Fibroblast of pulmonary artery (primary cell): ENCODE data around the gene DNAI4.
A peak's percentile ranks its signal among the peaks of the same experiment; 100 is the strongest.

Experiments used
- DNase-seq: peaks from one replicate; pipeline ENCODE4 v3.0.0-alpha.2; 2010; ENCODE audit warnings: low read depth
- H3K4me3 ChIP-seq: replicated peaks from 2 replicates; pipeline ENCODE4 v1.5.1; 2011; ENCODE audit warnings: low read depth, mild to moderate bottlenecking, control low read depth, low read length, moderate library complexity
- TF ChIP-seq, protein P1 (sequence below): IDR thresholded peaks from 2 replicates; pipeline ENCODE4 v1.5.1; 2011; ENCODE audit warnings: mild to moderate bottlenecking, control low read depth, low read length, inconsistent platforms; ENCODE audit errors: missing control alignments

Gene DNAI4

DNA sequence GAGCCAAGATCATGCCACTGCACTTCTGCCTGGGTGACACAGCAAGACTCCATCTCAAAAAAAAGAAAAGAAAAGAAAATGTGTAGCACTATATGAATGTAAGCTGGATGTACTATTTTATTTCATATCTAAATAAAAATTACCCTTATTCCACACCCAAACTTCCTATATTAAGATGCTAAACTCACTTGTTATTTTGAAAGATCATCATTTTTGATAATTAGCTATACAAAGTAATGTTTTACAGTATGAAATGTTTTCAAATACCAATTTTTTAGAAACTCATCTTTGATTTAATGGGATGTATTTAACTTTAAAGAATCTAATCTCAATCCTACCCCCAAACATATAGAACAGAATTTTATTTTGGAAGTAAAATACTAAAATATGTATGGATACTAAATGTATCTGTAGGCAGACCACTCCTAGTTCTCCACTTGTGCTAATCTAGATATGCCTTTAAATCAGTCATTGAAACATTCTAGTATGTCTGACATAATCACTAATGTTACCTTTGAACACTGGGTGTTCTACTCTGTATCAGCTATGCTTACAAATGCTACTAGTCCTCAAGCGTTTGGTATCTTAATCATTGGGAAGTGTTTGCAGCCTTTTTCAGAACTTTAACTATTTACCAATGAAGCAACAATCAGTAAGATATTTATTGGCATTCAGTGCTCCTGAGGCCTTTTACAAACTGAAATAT is 13.0 kb upstream of the DNAI4 start:
- no peak overlapping the region for H3K4me3 ChIP-seq
- DNase-seq: no peak
- TF ChIP-seq, protein P1, sequence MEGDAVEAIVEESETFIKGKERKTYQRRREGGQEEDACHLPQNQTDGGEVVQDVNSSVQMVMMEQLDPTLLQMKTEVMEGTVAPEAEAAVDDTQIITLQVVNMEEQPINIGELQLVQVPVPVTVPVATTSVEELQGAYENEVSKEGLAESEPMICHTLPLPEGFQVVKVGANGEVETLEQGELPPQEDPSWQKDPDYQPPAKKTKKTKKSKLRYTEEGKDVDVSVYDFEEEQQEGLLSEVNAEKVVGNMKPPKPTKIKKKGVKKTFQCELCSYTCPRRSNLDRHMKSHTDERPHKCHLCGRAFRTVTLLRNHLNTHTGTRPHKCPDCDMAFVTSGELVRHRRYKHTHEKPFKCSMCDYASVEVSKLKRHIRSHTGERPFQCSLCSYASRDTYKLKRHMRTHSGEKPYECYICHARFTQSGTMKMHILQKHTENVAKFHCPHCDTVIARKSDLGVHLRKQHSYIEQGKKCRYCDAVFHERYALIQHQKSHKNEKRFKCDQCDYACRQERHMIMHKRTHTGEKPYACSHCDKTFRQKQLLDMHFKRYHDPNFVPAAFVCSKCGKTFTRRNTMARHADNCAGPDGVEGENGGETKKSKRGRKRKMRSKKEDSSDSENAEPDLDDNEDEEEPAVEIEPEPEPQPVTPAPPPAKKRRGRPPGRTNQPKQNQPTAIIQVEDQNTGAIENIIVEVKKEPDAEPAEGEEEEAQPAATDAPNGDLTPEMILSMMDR: no peak

DNA sequence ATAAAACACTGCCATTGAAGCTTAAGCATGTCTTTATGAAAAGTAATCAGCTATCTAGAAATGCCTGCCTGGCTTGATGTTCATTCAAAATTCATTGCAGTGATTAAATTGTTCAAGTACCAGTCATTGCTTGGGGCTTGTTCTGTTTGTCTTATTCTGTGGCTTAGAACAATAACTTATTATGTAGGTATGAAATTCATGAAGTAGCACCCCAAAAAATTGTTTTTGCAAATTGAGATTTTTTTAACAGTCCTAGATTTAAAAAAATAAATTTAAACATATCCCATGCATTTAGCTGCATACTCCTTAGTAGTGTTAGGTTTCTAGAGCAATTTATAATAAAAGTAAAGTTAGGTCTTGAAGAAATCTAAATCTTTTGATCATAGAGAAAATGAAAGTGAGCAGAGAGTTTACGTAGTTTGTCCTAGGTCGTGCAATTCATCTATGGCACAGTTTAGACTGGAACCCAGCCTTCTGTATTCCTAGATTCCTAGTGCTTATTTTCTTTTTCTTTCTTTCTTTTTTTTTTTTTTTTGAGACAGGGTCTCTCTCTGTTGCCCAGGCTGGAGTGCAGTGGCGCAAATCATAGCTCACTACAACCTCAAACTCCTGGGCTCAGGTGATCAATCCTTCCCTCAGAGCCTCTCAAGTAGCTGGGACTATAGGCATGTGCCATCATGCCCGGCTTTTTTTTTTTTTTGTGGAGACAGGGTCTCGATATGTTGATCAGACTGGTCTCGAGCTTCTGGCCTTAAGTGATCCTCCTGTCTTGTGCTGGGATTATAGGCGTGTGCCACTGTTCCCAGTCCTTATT is 9.4 kb upstream of the DNAI4 start:
- TF ChIP-seq, protein P1: no peak
- H3K4me3 ChIP-seq: peak overlapping the region; percentile 8
- DNase-seq: no peak

DNA sequence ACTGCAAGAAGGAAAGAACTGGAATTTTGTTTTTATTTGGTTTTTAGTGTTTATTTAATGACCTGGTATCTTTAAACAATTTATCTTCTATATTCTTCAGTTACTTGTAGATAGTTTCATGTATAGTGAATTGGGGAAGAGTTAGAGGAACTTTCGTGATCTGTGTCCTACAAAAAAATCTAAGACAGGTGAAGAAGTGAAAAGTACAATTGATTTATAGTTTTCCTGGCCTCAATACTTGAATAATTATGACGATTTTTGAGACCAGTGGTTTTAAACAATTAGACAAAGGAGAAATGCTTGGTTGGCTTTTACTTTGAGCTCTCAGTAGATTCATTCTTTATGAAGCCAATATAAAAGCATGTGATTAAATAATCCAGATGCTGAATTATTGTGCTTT is 7.6 kb upstream of the DNAI4 start:
- TF ChIP-seq, protein P1: no peak
- DNase-seq: no peak
- peak overlapping the region; percentile 73 for H3K4me3 ChIP-seq

DNA sequence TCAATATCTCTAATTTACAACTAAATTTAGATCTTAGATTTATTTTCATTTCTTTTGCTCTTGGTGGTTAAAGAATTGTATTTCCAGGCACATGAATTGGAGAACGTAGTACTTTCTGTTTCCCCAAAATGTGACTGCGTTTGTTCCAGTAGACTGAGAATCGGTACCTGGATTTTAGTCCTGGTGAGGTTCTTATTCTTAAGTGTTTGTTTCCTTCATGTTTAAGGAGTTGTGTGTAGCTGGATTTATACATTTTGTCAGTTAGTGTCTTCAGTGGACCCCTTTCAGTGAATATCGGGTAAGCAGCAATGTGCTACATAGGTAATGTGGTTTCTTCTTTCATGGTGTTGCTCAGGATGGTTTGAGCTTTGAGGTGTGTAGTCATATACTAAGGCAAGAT is 6.9 kb upstream of the DNAI4 start:
- H3K4me3 ChIP-seq: peak overlapping the region; percentile 73
- DNase-seq: no peak
- TF ChIP-seq, protein P1: no peak

DNA sequence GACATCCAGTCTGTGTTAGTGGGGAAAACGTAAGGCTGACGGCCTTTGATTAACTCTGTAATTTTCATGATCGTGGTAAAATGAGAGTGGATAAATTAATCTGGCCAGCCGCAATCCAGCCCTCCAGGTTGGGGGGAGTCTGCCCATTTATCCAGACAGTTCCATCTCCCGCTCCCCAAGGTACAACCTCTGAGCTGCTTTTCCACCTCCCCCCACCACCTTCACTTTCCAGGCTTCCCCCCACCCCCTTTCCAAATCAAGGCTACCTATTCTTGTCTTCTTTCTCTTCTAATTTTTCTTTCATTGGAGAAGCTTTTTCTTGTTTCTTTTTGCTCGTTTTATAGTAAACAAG is 6.1 kb upstream of the DNAI4 start:
- DNase-seq: no peak
- TF ChIP-seq, protein P1: no peak
- H3K4me3 ChIP-seq: peak overlapping the region; percentile 73

DNA sequence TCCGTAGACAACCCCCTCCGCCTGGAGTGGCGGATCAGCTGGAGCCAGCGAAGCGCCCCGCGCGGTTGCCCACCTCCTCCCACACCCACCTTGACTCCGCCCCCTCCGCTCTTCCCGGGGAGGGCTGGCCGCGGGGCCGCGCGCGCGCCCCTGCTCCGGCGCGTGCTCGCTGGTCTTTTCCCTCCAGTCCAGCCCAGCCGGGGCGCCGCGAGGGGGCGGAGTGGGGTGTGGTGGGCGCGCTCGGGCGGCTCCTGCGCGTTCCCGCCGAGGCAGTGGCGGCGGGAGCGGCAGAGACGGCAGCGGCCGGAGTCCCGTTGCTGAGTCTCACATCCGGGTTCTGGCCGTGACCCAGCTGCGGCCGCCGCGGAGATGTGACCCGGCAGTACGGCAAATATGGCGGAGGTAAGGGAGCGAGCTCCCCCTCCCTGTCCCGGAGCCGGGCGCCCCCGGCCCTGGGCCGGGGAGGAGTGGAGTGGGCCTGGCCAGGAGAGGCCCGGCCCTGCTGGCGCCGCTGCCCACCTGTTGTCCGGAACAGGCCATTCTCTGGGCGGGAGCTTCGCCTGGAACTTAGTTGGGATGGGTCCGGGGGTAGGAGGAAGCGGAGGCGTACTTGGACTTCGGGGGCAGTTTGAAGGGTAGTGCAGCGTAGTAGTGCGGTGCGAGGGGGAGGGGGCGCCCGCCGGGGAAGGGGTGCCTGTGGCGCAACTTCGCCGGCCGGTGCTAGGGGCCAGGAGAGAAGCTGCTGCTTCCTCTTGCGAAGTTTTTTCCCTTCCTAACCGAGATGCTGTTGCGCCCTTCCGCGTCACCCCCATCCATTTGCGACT is 5.6 kb upstream of the DNAI4 start:
- TF ChIP-seq, protein P1: no peak
- peak; percentile 94 for DNase-seq
- peak overlapping the region; percentile 73 for H3K4me3 ChIP-seq
